ACC112 (cell line): ENCODE data around the gene AKAP10.

Source experiments
- H2AFZ ChIP-seq: fragments of 200-600 bp; sonication (generic); one replicate; pipeline ENCODE4 v1.6.0; 2017; ENCODE audit warnings: antibody characterized with exemption, low read length; ENCODE audit not compliant: unreplicated experiment
- H3K27ac ChIP-seq: fragments of 200-600 bp; sonication (generic); 2 replicates; pipeline ENCODE4 v1.5.1; 2014; ENCODE audit warnings: low read depth, mild to moderate bottlenecking, antibody characterized with exemption, low read length, moderate library complexity
- H3K27me3 ChIP-seq: fragments of 200-600 bp; sonication (generic); 2 replicates; pipeline ENCODE4 v1.6.1; 2014; ENCODE audit warnings: mild to moderate bottlenecking, antibody characterized with exemption, low read length, moderate library complexity, mixed read lengths; ENCODE audit not compliant: insufficient read depth
- H3K36me3 ChIP-seq: fragments of 200-600 bp; sonication (generic); 2 replicates; pipeline ENCODE4 v1.6.1; 2016; ENCODE audit warnings: mild to moderate bottlenecking, antibody characterized with exemption, low read length, moderate library complexity, mixed read lengths; ENCODE audit not compliant: insufficient read depth
- H3K4me1 ChIP-seq: fragments of 200-600 bp; sonication (generic); one replicate; pipeline ENCODE4 v1.6.1; 2016; ENCODE audit warnings: low read length, mixed read lengths; ENCODE audit not compliant: insufficient read depth, unreplicated experiment, control insufficient read depth
- H3K4me3 ChIP-seq: fragments of 200-600 bp; sonication (generic); 2 replicates; pipeline ENCODE4 v1.5.1; 2014; ENCODE audit warnings: mild to moderate bottlenecking, low read depth, low read length
- H3K79me2 ChIP-seq: fragments of 200-600 bp; sonication (generic); one replicate; pipeline ENCODE4 v1.6.0; 2016; ENCODE audit warnings: low read length; ENCODE audit not compliant: control insufficient read depth, unreplicated experiment, insufficient read depth

AKAP10 gene

GRCh38 chr17:20008242-20009051, 30.8 kb upstream of the AKAP10 start:
- peak overlapping the region; percentile 78 for H3K4me3 ChIP-seq
- no peak overlapping the region for H3K27ac ChIP-seq
- no peaks in the 10 kb centered on the region for H3K36me3 ChIP-seq
- H3K79me2 ChIP-seq: no peaks in the 10 kb centered on the region
- H3K27me3 ChIP-seq: peaks cover 20% of the 10 kb centered on the region
- no peaks in the 10 kb centered on the region for H3K4me1 ChIP-seq
- peak overlapping the region; percentile 90 for H2AFZ ChIP-seq

GRCh38 chr17:19996502-19996901, 18.9 kb upstream of the AKAP10 start:
- Histone ChIP-seq H2AFZ (no peak overlapping the region), H3K27ac (no peak overlapping the region), H3K4me1 (no peaks in the 10 kb centered on the region), H3K4me3 (no peak overlapping the region), H3K79me2 (no peaks in the 10 kb centered on the region), H3K27me3 (no peaks in the 10 kb centered on the region), H3K36me3 (no peaks in the 10 kb centered on the region)

- H3K4me3 ChIP-seq: no peak overlapping the region
Observed at GRCh38 chr17:19996086-19996485, 18.5 kb upstream of the AKAP10 start.

GRCh38 chr17:19992803-19993713, 15.4 kb upstream of the AKAP10 start:
- H3K36me3 ChIP-seq: no peaks in the 10 kb centered on the region
- H3K27me3 ChIP-seq: no peaks in the 10 kb centered on the region
- no peaks in the 10 kb centered on the region for H3K79me2 ChIP-seq
- H3K4me3 ChIP-seq: no peak overlapping the region
- no peak overlapping the region for H3K27ac ChIP-seq
- H2AFZ ChIP-seq: no peak overlapping the region
- H3K4me1 ChIP-seq: no peaks in the 10 kb centered on the region

More at GRCh38 chr17:19996086-19996485, 18.5 kb upstream of the AKAP10 start:
- Histone ChIP-seq H3K79me2 (no peaks in the 10 kb centered on the region), H2AFZ (no peak overlapping the region), H3K36me3 (no peaks in the 10 kb centered on the region), H3K27me3 (no peaks in the 10 kb centered on the region), H3K27ac (no peak overlapping the region), H3K4me1 (no peaks in the 10 kb centered on the region)

GRCh38 chr17:19991252-19991885, 13.7 kb upstream of the AKAP10 start:
- Histone ChIP-seq H2AFZ (no peak overlapping the region), H3K79me2 (no peaks in the 10 kb centered on the region), H3K4me1 (no peaks in the 10 kb centered on the region), H3K36me3 (no peaks in the 10 kb centered on the region), H3K27ac (no peak overlapping the region), H3K4me3 (no peak overlapping the region), H3K27me3 (no peaks in the 10 kb centered on the region)

GRCh38 chr17:19987897-19988296, 10.3 kb upstream of the AKAP10 start:
- Histone ChIP-seq H2AFZ (peak overlapping the region; percentile 2), H3K36me3 (no peaks in the 10 kb centered on the region), H3K27ac (no peak overlapping the region), H3K27me3 (no peaks in the 10 kb centered on the region), H3K79me2 (no peaks in the 10 kb centered on the region), H3K4me3 (no peak overlapping the region), H3K4me1 (no peaks in the 10 kb centered on the region)

GRCh38 chr17:19986941-19987861, 9.6 kb upstream of the AKAP10 start:
- H3K79me2 ChIP-seq: no peaks in the 10 kb centered on the region
- no peak overlapping the region for H3K4me3 ChIP-seq
- no peaks in the 10 kb centered on the region for H3K36me3 ChIP-seq
- no peaks in the 10 kb centered on the region for H3K27me3 ChIP-seq
- H3K27ac ChIP-seq: no peak overlapping the region
- peak overlapping the region; percentile 2 for H2AFZ ChIP-seq
- no peaks in the 10 kb centered on the region for H3K4me1 ChIP-seq

GRCh38 chr17:19979917-19980770, 2.5 kb upstream of the AKAP10 start:
- Histone ChIP-seq H2AFZ (no peak overlapping the region), H3K79me2 (peaks cover 36% of the 10 kb centered on the region), H3K4me3 (no peak overlapping the region), H3K27me3 (no peaks in the 10 kb centered on the region), H3K27ac (no peak overlapping the region), H3K4me1 (peaks cover 20% of the 10 kb centered on the region), H3K36me3 (no peaks in the 10 kb centered on the region)

GRCh38 chr17:19978805-19979211, 1.2 kb upstream of the AKAP10 start:
- Histone ChIP-seq H2AFZ (peak overlapping the region; percentile 97), H3K27me3 (no peaks in the 10 kb centered on the region), H3K4me1 (peaks cover 20% of the 10 kb centered on the region), H3K36me3 (no peaks in the 10 kb centered on the region), H3K27ac (no peak overlapping the region), H3K79me2 (peaks cover 49% of the 10 kb centered on the region), H3K4me3 (peak overlapping the region; percentile 96)
